Uterine smooth muscle cell (primary cell): ENCODE measurements around the gene OR51D1. TPM values are rescaled to one million over a fixed set of nuclear protein-coding genes. Genes with fewer than 3 reads are reported as not detected.

ENCODE experiments used
- total RNA-seq: library from RNA; depleted of rRNA; stranded (reverse); fragments of >200 nt; gene quantifications from 2 replicates; pipeline ENCODE4 v1.2.3, GENCODE V29; 2014

OR51D1 gene, protein sequence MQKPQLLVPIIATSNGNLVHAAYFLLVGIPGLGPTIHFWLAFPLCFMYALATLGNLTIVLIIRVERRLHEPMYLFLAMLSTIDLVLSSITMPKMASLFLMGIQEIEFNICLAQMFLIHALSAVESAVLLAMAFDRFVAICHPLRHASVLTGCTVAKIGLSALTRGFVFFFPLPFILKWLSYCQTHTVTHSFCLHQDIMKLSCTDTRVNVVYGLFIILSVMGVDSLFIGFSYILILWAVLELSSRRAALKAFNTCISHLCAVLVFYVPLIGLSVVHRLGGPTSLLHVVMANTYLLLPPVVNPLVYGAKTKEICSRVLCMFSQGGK
- not detected in 2 replicates for total RNA-seq

DNA sequence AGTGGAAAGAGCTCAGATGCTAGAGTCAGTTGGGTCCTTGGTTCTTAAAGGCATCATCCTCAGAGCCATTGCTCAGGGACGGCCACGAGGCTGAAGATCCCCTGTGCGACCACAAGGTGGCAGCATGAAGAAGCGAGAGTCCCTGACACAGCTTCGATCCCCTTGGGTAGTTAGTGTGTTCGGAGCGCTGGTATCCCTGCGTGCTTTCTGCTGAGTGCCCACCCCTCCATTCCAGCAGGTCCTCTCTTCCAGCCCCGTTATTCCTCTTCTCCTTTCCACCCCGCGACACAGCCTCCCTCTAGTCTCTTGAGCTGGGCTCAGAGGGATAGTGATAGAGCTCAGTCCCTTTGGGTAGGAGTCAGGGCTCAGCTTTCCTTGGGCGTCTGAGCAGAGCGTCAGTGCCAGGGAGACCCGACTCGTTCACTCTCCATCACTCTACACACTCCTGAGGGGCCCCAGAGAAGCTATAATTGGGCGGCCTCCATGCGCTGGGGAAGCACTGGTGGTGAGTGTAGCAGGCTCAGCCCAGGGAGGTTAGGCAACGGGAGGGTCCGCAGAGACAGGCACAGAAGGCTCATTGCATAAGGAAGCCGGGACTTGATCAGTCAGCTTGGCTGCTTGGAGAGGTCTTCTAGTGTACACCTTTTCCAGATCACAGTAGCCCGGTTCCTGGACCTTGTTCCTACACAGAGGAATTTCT, at the start of gene OR51D1:
Gene OR51D1 (plus strand): TSS at position 516 of the 700 bp plus-strand sequence. CDS start 2,314 bp downstream, outside the sequence.

DNA sequence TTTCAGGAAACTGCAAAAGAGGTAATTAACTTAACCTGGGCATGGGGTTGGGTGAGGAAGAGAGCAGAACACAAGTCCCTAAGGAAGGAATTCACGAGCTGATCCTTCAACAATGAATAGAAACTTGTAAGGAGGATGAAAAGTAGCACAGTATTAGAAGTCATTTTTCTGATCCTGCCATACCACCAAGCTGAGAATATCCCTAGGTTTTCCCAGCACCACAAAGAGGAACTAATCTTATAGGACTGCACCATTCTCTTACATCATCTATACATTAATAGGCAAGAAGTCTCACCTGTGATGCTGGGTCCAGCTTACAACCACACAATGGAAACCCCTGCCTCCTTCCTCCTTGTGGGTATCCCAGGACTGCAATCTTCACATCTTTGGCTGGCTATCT, 43.5 kb upstream of the OR51D1 start, which contains the start of gene OR52I1:
Gene OR52I1 (plus strand): TSS at position 301 of the 400 bp plus-strand sequence. CDS start 0 bp downstream, at position 301.

DNA sequence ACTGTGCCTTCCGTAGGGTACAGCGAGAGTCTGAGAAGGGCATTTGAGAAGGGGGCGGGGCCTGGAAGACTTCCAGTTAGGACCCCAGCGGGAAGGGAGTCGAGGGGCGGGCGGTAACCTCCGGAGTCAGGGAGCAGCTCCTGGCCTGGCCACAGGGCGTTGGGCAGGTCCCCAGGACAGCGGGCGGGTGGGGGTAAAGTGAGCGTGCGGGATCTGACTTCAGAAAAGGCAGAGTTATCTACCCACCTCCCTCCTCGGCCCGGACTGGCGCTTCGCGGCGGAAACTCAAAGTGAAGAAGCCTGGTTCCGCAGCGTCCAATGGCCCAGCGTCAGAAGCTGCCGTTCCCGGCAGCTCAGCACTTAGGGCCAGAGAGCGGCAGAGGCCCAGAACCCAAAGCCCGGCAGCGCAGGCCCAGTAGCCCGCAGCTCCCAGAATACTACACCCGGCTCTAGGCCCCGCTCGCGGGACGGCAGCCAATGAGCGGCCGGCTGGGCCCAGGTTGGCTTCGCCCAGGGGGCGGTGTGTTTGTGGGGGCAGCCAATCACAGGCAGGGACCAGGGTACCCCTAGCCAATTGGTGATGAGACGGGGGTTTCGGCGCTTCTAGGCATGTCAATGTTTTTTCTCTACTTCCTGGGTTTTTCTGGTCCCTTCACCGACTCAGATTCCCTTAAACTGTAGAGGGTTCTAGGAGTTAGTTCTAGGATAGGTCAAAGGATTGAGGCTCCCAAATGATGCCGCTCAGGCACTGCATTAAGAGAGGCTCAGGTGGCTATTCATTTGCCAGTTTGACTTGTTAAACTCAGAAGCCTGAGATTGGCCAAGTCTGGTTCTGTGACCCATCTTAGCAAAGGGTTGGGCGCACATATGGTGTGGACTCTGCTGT, 29.3 kb upstream of the OR51D1 start, which contains the start of gene TRIM68:
Gene TRIM68 (minus strand): TSS at position 451 of the 886 bp plus-strand sequence. CDS start 2,727 bp downstream, outside the sequence.

DNA sequence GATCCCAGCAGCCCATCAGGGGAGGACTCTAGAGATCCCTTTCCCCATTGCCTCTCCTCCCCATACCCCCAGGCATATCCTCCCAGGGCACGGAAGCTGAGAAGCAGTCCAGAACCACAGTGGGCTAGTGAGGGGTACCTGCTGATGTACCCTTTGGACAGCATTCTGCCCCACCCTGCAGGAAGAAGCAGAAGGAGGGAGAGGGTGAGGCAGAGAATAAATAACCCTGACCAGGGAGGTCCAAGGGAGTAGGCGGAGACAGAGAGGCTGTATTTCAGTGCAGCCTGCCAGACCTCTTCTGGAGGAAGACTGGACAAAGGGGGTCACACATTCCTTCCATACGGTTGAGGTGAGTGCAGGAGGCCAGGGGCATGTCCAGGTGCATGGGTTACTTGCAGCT, 6.4 kb downstream of the OR51D1 start, which contains the start of gene OR51E1:
Gene OR51E1 (plus strand): TSS at position 301 of the 400 bp plus-strand sequence. CDS start 8,545 bp downstream, outside the sequence.

Other genes starting within 250 kb of the OR51D1 start
- 21.6 and 27.0 TPM in 2 replicates for gene TRIM21, start 243.8 kb upstream of the OR51D1 start, total RNA-seq
- gene OR52K2, start 188.2 kb upstream of the OR51D1 start, total RNA-seq: not detected in 2 replicates
- under 0.01 TPM in 1 of 2 replicates, not detected in the other for gene OR52K1, start 154.8 kb upstream of the OR51D1 start, total RNA-seq
- gene OR52M1, start 92.3 kb upstream of the OR51D1 start, total RNA-seq: not detected in 2 replicates
- gene OR52I2, start 55.7 kb upstream of the OR51D1 start, total RNA-seq: under 0.01 TPM in 1 of 2 replicates, not detected in the other
- gene OR52I1, start 43.4 kb upstream of the OR51D1 start, total RNA-seq: not detected in 2 replicates
- gene TRIM68, start 29.2 kb upstream of the OR51D1 start, total RNA-seq: 9.6 TPM in 2 replicates
- not detected in 2 replicates for gene OR51E1, start 6.5 kb downstream of the OR51D1 start, total RNA-seq
- under 0.01 and 0.11 TPM in 2 replicates for gene OR51E2, start 60.4 kb downstream of the OR51D1 start, total RNA-seq
- not detected in 2 replicates for gene MMP26, start 67.3 kb downstream of the OR51D1 start, total RNA-seq
- not detected in 2 replicates for gene OR51F1, start 132.5 kb downstream of the OR51D1 start, total RNA-seq
- gene OR52R1, start 166.9 kb downstream of the OR51D1 start, total RNA-seq: not detected in 2 replicates
- gene OR51F2, start 183.8 kb downstream of the OR51D1 start, total RNA-seq: not detected in 2 replicates
- not detected in 2 replicates for gene OR51S1, start 211.7 kb downstream of the OR51D1 start, total RNA-seq
- gene OR51T1, start 244.4 kb downstream of the OR51D1 start, total RNA-seq: not detected in 2 replicates